Fibroblast of the aortic adventitia (primary cell): ENCODE data around the gene STAT3. TPM values are rescaled to one million over a fixed set of nuclear protein-coding genes. Genes with fewer than 3 reads are reported as not detected.
"Not testable (repeated sequence)": the region's sequence is repeated elsewhere in the genome, so short reads cannot be mapped to it uniquely, and the experiment has no call there.

Experiments
- DNase-seq: peaks from one replicate; pipeline ENCODE4 v3.0.0-alpha.2; 2010; ENCODE audit warnings: low read depth
- H3K4me3 ChIP-seq: 2 replicates; pipeline ENCODE4 v1.5.1; 2011; ENCODE audit warnings: low read depth, mild to moderate bottlenecking, control low read depth, low read length, moderate library complexity
- total RNA-seq: library from RNA; depleted of rRNA; stranded (reverse); fragments of >200 nt; gene quantifications from 2 replicates; pipeline ENCODE4 v1.2.3, GENCODE V29; 2012; ENCODE audit warnings: low replicate concordance
- TF ChIP-seq, protein P1 (sequence below): IDR thresholded peaks from 2 replicates; pipeline ENCODE4 v1.5.1; 2011; ENCODE audit warnings: mild to moderate bottlenecking, low read length, control low read depth, inconsistent platforms; ENCODE audit not compliant: insufficient read depth

The STAT3 gene
- total RNA-seq, 1 donor = 137 TPM

DNA sequence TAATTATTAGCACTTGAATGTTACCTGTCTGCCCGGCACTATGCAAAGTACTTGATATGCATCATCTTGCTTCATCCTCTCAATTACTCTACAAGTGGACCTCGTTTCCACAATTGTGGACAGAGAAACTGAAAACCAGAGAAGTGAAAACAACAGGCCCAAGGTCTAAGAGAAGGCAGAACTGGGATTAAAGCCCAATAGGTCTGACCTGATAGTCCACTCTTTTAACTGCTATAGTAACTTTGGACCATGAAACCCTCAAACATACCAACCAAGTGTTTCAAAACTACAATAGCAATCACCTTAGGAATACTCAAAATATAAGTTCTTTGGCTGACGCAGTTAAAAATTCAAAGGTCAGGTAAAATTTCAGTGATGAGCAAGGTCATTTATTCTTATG is 7.3 kb downstream of the STAT3 start:
- DNase-seq = no peak
- TF ChIP-seq, protein P1, sequence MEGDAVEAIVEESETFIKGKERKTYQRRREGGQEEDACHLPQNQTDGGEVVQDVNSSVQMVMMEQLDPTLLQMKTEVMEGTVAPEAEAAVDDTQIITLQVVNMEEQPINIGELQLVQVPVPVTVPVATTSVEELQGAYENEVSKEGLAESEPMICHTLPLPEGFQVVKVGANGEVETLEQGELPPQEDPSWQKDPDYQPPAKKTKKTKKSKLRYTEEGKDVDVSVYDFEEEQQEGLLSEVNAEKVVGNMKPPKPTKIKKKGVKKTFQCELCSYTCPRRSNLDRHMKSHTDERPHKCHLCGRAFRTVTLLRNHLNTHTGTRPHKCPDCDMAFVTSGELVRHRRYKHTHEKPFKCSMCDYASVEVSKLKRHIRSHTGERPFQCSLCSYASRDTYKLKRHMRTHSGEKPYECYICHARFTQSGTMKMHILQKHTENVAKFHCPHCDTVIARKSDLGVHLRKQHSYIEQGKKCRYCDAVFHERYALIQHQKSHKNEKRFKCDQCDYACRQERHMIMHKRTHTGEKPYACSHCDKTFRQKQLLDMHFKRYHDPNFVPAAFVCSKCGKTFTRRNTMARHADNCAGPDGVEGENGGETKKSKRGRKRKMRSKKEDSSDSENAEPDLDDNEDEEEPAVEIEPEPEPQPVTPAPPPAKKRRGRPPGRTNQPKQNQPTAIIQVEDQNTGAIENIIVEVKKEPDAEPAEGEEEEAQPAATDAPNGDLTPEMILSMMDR = no peak
- H3K4me3 ChIP-seq = no peak overlapping the region

DNA sequence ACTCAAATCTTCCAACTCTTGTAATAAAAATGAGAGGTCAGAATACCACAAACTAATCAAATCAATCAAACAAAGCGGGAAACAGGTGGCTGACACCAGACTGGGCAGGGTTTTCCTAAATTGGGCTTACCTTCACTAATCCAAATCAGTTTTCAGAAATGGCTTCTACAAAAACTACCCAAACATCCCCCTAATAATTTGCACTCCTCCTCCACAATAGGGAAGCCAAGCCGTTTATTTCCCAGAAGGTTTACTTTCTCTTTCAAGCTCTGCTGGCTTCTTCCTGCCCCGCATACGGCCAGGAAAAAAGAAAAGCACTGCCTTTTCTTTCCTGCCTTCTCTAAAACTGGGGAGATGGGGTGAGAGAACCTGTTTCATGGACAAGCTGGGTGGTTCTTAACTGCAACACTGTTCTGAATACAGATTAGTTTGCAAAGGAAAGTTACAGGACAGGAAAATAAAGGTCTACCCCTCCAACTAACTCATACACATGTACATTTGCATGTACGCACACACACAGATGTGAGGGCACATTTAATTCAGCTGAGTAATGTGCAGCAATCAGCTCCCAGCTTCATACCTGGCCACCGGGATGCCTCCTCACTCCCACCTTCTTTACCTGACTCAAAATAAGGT is 9.2 kb downstream of the STAT3 start:
- H3K4me3 ChIP-seq = peak overlapping the region; percentile 57
- TF ChIP-seq, protein P1 = no peak
- peak; percentile 54 for DNase-seq

DNA sequence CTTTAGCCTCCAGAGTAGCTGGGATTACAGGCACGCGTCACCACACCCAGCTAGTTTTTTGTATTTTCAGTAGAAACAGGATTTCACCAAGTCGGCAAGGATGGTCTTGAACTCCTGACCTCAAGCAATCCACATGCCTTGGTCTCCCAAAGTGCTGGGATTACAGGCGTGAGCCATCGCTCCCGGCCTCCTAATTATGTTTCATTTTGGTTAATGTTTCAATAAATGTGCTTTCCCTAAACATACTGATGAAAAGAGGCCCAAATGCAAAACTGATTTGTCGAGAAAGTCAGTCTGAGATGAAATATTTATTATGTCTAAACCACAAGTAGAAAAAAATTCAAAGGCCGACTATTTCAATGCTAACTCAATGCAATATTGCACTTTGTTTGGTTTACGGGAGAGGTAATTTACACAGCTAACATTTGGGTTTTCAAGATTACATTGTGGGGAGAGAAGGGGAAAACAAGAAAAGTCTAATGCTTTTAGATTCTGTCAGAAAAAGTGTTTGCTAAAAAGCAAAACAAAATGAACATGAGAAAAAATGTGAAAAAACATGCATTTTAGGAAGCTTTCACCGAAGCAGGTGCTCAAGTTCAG is 9.8 kb downstream of the STAT3 start:
- peak overlapping the region; percentile 57 for H3K4me3 ChIP-seq
- DNase-seq = no peak
- TF ChIP-seq, protein P1 = no peak

DNA sequence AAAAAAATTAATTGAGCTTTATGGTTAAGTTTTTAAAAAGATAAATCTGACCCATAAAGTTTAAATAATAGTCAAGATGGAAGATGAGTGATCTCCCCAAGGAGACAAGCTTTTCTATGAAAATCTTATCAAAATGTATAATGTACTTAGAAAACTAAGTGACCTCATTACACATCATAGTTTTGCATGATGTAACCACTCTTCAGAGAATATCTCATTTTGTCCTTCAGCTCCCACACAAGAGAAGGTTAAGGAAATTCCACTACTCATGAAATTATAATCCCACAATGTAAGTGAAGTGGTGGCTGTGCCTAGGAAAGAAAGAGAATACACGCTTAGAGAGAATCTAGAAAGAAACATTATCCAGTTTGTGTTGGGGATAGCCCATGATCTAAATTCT is 14.3 kb downstream of the STAT3 start:
- no peak for DNase-seq
- TF ChIP-seq, protein P1 = no peak
- H3K4me3 ChIP-seq = no peak overlapping the region

DNA sequence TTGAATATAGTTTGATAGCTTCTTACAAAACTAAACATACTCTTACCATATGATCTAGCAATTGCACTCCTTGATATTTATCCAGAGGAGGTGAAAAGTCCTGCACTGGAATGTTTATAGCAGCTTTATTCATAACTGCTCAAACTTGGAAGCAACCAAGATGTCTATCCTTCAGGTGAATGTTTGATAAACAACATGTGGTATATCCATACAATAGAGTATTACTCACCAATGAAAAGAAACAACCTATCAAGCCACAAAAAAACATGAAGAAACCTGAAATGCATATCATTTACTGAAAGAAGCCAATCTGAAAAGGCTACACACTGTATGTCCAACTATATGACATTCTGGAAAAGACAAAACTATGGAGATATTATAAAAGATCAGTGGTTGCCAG is 16.1 kb downstream of the STAT3 start:
- TF ChIP-seq, protein P1 = no peak
- H3K4me3 ChIP-seq = no peak overlapping the region
- no peak for DNase-seq

DNA sequence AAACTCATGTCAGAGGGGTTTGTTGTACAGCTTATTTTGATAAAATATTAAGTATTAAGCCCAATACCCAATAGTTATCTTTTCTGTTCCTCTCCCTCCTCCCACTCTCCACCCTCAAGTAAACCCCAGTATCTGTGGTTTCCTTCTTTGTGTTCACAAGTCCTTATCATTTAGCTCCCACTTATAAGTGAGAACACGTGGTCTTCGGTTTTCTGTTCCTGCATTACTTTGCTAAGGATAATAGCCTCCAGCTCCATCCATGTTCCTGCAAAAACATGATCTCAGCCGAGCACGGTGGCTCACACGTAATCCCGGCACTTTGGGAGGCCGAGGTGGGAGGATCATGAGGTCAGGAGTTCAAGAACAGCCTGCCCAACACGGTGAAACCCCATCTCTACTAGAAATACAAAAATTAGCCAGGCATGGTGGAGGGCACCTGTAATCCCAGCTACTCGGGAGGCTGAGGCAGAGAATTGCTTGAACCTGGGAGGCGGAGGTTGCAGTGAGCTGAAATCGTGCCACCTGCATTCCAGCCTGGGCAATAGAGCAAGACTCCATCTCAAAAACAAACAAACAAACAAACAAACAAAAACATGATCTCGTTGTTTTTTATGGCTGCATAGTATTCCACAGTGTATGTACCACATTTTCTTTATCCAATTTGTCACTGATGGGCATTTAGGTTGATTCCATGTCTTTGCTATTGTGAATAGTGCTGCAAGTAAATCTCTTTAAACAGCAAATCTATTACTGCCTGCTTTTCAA is 19.3 kb downstream of the STAT3 start:
- not testable (repeated sequence) for H3K4me3 ChIP-seq, DNase-seq

DNA sequence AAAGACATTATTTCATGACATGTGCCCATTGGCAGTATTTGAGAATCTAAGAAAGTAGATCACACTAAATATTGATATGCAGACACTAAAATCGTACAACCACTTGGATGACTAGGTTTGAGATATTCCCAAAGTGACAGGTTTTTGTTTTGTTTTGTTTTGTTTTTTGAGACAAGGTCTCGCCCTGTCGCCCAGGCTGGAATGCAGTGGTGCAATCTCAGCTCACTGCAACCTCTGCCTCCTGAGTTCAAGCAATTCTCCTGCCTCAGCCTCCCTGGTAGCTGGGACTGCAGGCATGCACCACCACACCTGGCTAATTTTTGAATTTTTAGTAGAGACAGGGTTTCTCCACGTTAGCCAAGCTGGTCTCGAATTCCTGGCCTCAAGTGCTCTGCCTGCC is 19.9 kb downstream of the STAT3 start:
- DNase-seq, H3K4me3 ChIP-seq: not testable (repeated sequence)

DNA sequence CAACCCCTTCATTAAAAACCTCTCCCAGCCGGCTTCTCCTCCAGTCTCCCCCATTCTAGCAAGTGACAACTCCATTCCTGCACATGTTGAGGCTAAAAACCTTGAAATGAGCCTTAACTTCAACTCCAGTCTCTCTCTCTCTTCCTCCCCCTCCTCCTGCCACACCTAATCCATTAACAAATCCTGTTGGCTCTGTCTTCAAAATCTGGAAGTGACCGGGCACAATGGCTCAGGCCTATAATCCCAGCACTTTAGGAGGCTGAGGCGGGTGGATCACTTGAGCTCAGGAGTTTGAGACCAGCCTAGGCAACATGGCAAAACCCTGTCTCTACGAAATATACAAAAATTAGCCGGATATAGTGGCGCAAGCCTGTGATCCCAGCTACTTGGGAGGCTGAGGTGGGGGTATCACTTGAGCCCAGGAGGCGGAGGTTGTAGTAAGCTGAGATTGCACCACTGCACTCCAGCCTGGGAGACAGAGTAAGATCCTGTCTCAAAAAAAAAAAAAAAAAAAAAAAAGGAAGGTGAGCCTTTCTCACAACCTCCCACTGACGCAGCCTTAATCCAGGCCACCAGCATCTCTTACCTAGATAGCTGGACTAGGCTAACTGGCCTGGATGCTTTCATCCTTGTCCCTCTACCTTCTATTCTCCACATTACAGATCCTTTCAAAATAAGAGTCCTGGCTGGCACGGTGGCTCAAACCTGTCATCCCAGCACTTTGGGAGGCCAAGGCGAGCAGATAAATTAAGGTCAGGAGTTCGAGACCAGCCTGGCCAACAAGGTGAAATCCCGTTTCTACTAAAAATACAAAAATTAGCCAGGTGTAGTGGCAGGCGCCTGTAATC is 21.8 kb downstream of the STAT3 start:
- H3K4me3 ChIP-seq, DNase-seq: not testable (repeated sequence)
